Activated CD4-positive, CD25-positive, alpha-beta regulatory T cell treated with anti-CD3 and anti-CD28 coated beads, Interleukin-2, amount 50 U/mL, for 72 hours (primary cell): ENCODE data around the gene SOX12.
A peak's percentile ranks its signal among the peaks of the same experiment; 100 is the strongest.

Experiments
- DNase-seq: peaks from one replicate; pipeline ENCODE4 v3.0.0; 2021

SOX12 gene

DNA sequence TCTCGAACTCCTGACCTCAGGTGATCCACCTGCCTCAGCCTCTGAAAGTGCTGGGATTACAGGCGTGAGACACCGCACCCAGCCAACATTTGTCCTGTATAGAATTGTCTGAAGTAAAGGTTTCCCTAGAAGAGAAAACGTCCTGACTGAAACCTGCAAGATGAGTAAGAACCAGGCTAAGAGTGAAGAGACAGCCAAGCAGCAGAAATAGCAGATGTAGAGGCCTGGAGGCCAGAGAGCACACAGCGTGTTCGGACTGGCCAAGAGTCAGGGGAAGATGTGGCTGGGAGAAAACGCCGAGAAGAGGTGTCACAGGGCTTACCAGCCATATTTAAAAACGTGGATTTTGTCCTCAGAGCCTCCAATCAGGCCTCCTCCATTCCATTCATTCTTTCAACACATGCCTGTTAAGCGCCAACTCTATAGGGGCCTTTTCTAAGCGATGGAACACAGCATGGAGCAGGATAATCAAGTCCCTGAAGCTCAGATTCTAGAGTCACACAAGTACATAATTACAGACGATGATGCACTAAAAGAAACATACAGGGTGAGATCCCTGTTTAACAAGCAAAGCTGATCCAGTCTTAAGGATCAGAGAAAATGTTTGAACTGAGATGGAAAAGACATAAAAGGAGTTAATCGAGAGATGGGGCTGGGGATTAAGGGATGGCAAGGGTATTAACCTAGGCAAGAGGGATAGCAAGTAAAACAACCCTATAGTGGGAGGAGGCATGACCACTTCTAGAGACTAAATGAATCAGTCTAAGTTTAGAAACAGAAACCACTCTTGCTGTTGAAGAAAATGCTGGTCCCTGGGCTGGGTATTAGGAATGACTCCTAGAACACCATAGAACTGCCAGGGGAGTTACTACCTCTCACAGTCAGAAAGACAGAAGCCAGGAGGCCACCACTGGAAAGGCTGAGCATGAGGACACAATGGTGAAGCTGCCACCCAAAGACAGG lies 23.2 kb upstream of the SOX12 start:
- DNase-seq = no peak

DNA sequence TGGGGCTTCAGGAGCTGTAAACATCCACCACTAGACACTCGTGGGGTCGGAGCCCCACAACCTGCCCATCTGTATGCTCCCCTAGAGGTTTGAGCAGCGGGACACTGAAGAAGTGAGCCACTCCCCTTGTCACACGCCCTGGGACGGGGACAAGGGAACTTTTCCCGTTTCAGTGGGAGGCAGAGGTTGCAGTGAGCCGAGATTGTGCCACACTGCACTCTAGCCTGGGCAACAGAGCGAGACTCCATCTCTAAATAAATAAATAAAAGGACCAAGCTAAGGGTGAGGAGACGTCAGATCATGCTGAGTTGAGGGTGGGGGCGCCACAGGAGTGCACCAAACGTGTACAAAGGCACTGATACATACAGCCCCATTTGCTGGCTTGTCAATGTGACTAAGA lies 19.6 kb upstream of the SOX12 start:
- DNase-seq = no peak

DNA sequence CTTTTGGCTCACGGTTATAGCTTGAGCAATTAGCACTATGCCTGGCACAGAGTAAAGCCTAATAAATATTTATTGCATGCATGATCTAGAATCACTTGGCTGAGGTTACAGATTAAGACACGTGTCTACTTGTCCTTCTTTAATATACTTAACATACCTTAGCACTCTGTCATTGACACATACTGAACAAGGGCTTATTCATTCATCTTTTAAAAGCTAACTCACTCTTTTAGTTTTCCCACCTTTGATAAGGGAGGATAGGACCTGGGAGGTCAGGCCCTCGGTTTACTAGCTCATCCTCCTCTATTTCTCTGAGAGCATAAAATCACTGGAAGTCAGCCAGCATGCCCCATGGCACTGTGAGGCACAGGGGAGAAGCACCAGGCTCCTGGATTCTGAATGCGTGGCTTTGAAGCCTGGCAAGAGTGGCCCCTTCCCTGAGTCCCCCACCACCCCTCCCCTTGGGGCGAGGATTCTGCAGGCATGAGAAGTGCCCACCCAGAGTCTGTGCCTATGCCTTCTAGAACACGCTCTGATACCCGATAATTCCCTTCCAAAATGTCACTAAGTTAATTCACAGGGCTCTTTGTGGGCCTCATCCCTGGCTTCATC lies 16.8 kb upstream of the SOX12 start:
- no peak for DNase-seq

DNA sequence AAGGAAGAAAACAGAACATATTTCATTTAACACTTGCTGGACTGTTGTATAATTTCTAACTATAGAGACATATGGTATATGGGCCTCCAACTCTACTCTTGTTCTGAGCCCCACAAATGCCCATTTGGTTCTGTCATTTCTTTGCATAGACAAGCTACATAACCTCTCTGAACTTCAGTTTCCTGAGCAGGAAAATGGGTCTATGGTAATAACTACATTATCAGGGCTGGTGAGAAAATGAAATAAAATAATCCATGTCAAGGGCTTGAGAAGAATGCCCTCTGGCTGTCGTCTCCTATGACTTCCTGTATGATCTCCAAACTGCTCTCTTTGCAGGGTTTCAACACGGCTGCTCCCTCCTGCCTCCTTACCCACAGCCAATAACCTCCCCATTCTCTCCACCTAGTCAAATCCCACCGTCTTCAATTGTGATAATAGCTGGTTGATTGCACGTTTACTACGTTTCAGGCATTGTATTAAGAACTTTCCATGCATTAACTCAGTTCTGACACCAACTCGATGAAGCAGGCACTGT lies 16.0 kb upstream of the SOX12 start:
- DNase-seq = no peak

DNA sequence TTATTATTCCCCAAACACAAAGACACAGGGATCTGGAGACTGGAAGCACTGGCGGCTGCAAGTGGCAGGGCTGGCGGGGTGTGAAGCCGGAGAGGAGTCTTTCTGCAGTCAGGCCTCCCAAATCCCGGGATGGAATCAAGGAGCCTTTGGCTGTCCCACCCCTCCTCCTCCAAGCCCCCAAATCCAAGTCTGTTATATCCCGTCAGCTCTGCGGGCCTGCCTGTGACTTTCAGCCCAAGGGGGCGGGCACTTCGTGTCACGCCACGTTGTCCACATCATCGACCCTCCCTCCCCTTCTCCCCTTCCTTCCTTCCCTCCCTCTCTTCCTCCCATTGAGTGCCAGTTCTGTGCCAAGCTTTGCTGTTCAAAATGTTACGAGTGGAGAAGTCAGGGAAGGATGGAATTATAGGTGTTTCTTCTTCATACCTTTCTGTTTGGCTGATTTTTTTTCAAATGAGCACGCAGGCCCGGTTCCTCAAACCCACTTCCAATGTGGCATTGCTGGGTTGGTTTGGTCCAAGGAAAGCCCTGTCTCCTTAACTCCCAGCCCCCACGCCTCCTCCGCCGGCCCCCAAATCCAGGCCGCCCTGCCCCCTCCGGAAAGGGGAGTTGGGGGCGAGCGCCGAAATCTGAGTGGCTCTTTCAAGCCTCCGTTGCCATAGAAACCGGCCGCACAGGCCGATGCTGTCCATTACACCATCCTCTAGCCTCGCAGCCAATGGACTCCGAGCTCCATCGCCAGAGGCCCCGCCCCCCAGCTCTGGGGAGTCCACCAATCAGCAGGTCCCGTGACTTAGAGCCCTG lies 15.3 kb upstream of the SOX12 start:
- DNase-seq = peak; percentile 85

DNA sequence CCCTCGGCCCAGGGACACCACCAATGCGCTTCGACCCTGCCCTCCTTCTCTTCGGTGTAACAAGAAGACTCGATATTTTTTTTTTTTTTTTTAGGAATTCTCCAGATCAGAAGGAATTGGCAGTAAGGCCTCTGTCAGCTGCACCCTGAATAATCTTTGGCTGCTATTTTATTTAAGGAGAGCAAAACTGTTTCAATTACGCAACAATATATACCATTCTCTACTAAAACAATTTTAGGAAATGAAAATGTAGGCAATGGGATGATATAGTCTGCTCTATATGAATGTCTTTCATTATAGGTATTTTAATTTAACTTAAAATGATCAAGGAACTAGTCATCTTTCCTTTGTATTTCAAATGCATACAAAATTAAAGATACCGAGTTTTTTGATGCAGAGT lies 14.7 kb upstream of the SOX12 start:
- DNase-seq = no peak

DNA sequence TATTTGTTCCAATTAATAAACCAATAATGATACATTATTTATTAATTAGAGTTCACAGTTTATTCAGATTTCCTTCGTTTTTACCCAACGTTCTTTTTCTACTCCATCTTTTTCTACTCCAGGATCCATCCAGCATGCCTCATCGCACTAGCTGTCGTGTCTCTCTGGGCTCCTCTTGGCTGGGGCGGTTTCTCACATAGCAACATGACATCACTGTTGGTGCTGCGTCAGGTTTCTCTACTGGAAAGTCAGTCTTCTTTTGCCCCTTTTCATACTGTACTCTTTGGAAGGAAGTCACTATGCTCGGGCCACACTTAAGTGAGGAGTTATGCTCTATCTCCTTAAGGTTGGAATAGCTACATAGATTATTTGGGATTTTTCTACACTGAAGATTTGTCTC lies 13.7 kb upstream of the SOX12 start:
- DNase-seq = no peak

DNA sequence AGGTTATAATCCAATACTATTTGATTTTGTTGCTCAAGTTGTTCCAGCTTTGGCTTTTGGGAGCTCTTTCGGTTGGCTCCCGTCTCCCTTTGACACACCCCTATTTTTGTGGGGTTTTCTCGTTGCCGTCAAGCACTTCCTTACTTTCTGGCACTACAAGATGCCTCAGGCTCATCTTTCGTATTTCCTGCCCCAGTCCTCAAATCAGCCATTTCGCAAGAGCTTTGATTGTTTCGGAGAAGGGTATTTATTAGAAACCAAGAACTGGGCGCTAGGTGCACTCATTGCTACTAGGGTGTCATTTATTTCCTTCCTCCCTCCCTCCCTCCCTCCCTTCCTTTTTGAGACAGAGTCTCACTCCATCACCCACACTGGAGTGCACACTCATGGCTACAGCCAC lies 13.3 kb upstream of the SOX12 start:
- DNase-seq = no peak

DNA sequence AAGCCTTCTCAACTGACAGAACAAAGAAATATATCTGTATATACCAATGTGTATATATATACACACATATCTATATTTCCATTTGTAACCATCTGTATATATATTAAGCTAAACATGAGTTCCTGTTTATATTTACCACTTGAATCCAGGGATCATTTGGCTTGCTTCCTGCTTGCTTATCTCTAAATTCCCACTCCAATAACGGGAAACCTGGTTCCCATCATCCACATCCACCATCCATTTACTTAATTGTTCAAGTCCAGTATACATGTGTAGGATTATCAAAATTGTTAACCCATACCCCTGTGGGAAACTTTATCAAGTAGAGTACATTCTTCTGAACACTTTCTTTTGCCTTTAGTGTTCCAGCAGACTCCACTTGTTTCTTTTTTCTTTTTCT lies 12.5 kb upstream of the SOX12 start:
- DNase-seq = no peak

DNA sequence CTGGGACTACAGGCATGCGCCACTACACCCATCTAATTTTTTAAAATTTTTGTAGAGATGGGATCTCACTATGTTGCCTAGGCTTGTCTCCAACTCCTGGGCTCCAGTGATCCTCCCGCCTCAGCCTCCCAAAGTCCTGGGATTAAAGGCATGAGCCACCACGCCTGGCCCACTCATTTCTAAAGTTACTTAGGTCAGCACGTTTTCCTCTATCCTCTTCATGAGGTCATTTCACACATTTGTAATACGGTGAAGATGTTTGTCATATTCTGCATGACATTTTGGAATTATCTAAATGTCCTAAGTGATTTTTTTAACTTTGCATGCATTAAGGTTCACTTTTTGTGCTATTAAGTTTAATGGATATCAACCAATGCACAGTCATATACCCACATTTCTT lies 11.9 kb upstream of the SOX12 start:
- no peak for DNase-seq

DNA sequence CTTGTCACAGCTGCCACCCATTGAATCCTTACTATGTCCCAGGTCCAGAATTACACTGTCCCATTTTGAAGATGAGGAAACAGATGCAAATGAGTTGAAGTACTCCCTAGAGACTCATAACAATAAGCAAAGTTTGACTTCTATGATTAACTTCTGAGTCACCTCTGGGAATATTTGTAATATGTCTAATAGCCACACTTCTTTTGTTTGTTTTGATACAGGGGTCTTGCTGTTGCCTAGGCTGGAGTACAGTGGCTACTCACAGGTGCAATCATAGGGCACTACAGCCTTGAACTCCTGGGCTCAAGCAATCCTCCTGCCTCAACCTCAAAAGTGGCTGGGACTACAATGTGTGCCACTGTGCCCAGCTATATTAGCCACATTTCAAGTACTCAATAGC lies 11.4 kb upstream of the SOX12 start:
- no peak for DNase-seq

DNA sequence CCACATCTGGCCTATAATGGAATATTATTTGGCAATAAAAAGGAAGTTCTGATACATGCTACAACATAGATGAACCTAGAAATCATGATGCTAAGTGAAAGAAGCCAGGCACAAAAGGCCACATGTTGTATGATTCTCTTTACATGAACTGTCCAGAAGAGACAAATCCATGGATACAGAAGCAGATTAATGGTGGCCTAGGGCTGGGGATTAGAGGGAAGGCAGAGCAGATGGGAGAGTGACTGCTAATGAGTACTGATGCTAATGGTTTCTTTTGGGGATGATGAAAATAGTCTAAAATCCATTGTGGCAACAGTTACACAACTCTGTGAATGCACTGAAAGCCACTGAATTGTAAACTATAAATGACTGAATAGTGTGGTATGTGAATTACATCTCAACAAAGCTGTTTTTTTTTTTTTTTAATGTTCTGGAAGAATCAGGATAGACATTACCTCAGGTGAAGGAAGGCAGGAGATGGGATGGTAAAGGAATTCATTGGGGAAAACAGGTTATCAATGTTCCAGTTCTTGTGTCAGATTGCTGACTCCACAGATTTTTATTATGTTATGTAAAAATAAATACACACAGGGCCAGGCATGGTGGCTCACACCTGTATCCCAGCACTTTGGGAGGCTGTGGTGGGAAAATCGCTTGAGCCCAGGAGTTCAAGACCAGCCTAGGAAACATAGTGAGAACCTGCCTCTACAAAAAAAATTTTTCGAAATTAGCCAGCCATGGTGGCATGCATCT lies 8.9 kb upstream of the SOX12 start:
- no peak for DNase-seq

DNA sequence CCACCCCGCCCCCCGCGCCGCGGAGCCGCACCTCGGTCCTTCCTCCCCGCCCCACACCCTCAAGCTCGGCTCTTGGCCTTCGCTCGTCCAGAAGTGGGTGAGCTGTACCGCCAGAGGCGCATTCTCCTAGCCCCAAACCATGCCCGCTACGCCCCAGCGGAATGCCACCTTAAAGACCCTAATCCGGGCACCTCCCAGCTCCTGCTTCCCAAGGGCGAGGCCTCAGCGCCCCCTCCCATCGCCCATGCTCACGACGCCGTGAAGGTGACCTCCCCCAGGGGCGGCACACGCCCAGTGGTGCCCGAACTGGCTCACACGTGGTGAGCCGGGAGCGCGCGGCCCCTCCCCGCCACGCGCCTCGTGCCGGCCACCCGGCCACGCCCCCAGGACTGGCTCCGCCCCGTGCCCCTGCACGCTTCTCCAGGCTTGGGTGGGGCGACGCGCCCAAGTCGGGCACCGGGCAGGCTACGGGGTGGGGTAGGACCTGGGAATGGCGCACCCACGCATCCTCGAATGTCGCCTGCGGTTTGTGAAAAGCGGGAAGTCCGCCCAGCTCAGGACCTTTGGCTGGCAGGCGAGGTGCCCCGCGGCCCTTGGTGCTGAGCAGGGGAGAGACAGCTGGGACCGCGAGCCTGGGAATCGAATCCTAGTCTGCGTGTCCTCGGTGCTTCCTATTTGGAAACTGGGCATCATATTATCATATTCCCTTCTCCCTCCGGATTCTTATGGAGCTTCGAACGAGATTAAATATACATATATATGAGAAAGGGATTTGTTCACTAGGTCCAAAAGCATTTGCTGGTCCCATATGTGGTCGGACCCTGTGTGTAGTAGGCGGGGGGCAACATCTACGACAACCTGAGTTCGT lies 941 bp upstream of the SOX12 start:
- DNase-seq = peak; percentile 90

DNA sequence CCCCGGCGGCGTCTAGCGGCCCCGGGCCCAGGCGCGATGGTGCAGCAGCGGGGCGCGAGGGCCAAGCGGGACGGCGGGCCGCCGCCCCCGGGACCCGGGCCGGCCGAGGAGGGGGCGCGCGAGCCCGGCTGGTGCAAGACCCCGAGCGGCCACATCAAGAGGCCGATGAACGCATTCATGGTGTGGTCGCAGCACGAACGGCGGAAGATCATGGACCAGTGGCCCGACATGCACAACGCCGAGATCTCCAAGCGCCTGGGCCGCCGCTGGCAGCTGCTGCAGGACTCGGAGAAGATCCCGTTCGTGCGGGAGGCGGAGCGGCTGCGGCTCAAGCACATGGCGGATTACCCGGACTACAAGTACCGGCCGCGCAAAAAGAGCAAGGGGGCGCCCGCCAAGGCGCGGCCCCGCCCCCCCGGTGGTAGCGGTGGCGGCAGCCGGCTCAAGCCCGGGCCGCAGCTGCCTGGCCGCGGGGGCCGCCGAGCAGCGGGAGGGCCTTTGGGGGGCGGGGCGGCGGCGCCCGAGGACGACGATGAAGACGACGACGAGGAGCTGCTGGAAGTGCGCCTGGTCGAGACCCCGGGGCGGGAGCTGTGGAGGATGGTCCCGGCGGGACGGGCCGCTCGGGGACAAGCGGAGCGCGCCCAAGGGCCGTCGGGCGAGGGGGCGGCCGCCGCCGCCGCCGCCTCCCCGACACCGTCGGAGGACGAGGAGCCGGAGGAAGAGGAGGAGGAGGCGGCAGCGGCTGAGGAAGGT lies 715 bp downstream of the SOX12 start:
- peak; percentile 67 for DNase-seq

DNA sequence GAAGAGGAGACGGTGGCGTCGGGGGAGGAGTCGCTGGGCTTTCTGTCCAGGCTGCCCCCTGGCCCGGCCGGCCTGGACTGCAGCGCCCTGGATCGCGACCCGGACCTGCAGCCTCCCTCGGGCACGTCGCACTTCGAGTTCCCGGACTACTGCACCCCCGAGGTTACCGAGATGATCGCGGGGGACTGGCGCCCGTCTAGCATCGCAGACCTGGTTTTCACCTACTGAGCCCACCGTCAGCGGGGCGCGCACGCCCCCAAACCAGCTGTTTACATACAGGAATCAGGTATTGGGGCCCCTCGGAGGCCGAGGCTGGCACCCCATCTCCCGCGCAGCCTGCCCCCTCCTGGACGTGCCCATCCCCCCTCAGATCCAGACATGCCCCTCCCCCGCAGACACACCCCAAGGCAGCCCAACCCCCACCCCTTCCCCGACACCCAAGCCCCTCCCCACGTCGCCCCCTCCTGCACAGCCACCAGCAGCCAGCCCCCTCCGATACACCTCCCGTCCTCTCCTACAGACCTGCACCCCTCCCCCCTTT lies 1.4 kb downstream of the SOX12 start:
- no peak for DNase-seq

DNA sequence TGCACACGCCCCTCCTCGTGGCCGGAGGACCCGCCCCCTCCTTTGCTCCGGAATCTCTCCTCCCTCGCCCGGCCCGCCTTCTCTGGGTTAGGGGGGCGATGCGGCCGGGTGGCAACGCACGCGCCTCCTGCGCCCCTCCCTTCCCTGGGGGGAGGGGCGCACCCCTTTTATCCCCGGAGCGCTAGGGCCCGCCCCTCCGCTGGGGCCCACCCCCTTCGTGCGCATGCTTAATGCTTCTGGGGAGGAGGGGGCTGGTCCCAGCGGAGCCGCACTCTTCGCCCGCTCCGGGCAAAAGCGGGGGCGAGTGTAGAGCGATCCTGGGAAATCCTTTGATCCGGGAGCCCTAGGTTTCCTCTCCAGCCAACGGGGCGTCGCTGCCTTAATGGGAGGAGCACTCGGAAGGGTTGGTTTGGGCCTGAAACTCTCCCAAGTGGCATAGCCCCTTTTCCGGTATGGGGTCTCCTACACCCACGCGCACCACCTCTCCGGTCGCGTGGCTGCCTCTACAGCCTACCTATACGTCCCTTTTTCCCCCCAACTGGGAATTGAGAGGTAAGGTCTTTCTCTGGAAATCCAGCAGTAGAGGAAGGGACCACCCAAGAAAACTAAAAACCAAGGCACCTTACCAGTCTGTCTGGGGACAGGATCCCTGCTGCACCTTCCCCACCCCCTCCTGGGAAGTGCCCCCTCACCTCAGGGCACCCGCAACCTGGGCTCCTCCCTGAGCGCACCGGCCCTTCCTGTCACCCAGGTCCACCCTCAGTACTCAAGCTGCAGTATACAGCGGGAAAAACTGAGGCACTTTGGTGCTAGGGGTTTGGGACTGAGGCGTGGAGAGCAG lies 2.1 kb downstream of the SOX12 start:
- peak; percentile 60 for DNase-seq

DNA sequence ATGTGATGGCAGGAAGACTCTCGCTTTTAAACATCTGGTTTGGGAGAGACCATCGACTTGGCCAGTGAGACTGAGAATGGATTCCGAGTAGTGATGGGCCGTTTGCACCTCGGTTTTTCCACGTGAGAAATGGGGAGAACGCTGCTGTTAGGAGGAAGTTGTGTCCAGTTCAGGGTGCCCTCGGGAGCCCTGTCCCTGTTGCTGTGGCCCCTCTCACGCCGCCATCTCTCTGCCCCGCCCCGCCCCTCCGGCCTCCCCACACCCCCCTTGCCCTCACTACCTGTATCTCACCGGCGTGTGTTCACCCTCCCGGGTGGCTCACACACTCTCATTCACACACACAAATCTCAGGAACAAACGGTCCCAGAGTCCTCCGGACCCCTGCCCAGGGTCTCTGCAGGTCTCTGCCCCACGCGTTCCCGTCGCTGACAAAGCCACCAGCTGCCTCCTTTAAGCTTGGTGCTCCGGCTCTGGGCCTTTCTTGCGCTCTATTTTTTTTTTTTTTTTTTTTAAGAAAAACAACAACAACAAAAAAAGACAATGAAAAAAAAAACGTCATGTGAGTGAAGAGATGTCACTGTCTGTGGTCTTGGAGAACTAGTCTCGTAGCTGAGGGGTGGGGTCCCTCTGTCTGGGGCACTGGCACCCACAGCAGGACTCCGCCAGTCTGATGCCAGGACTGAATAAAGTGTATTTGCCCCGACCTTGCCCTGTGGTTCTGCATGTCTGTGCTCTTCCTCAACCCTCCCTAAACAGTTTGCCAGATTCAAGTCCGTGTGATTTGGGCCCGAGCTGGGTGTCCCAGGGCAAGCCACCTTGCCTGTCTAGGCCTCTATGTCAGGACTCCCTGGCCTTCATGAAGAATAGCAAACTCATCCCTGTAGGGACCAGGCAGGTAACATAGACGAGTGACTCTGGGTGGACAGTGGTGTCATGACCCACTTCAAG lies 2.9 kb downstream of the SOX12 start:
- no peak for DNase-seq

DNA sequence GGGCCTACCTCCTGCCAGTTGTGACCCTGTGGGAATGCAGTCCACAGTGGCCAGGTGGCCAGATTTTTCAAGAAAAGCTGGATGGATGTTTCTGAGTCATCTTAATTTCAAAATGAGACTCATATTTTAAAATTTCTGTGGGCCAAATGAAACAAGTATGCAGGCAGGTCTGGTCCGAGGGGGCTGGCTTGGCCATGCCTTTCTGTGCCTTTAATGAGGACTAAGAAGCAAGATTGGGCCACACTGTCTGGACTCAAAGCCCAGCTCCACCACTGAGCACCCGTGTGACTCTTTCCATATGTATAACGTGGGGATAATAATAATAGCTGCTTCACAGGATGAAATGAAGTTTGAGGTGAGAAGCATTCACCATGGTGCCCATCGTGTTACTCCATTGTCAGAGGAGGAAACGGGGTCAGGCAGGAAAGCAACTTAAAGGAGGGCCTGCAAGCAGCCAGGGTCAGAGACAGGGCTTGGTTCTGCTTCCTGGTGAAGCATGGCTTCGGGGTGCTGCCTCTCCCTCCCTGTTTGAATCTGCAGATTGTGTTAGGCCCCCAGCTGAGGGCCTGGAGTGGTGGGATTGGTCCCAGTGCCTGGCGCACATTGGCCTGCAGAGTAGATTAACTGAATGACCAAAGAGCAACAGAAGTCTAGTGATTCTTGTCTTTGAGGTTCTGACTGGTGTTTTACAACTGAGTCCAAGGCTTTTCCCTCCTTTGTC lies 3.8 kb downstream of the SOX12 start:
- no peak for DNase-seq
